Thyroid gland (tissue), 4 donors: ENCODE measurements around the gene LRRC7. TPM values are rescaled to one million over a fixed set of nuclear protein-coding genes. Genes with fewer than 3 reads are reported as not detected.

Experiments used
- DNase-seq, 2 donors: peaks; one replicate each; pipeline ENCODE4 v3.0.0-alpha.2; 2019
- H3K27ac ChIP-seq, 3 donors: fragments of 200-600 bp; sonication (generic); 1 replicate in 2 of 3; 2 replicates in 1 of 3; pipeline ENCODE4 v1.5.1; 2016 to 2019; ENCODE audit warnings: mild to moderate bottlenecking in 1 of 3, moderate library complexity in 1 of 3
- H3K27me3 ChIP-seq: fragments of 200-600 bp; sonication (generic); one replicate; pipeline ENCODE4 v1.5.1; 2019
- H3K36me3 ChIP-seq, 2 donors: fragments of 200-600 bp; sonication (generic); one replicate each; pipeline ENCODE4 v1.5.1; 2016 to 2019
- H3K4me1 ChIP-seq, 2 donors: fragments of 200-600 bp; sonication (generic); one replicate each; pipeline ENCODE4 v1.5.1; 2017 to 2019
- H3K4me3 ChIP-seq, 3 donors: fragments of 200-600 bp; sonication (generic); replicated peaks in 1 of 3; 1 replicate in 2 of 3; 2 replicates in 1 of 3; pipeline ENCODE4 v1.5.1; 2016; ENCODE audit warnings: mild to moderate bottlenecking in 1 of 3
- H3K9me3 ChIP-seq: fragments of 200-600 bp; sonication (generic); one replicate; pipeline ENCODE4 v1.5.1; 2017
- CTCF ChIP-seq, 6 experiments: fragments of 200-600 bp in 3 of 6; fragments of 450-650 bp in 3 of 6; sonication (generic) in 3 of 6; IDR thresholded peaks; one replicate each; pipeline ENCODE4 v1.5.1; 2016 to 2019; ENCODE audit warnings: antibody characterized with exemption in 6 of 6, mild to moderate bottlenecking in 2 of 6, inconsistent platforms in 1 of 6, moderate library complexity in 1 of 6
- POLR2A ChIP-seq, 2 donors: fragments of 450-650 bp; IDR thresholded peaks; one replicate each; pipeline ENCODE4 v1.6.1; 2017; ENCODE audit warnings: antibody characterized with exemption in 2 of 2, mild to moderate bottlenecking in 2 of 2, moderate library complexity in 1 of 2
- WGBS, 2 donors: methylation state at CpG; one replicate each; pipeline ENCODE4 v1.1.5; 2017; 5-methylcytosine and 5-hydroxymethylcytosine counted together
- intact Hi-C: fragments of 100-400 bp; cut with DNase I; formaldehyde crosslinking; loops from one replicate; pipeline ENCODE4 v1.15.1; 2023
- total RNA-seq, 4 donors: library from RNA; depleted of rRNA; stranded (reverse); fragments of >200 nt; gene quantifications; one replicate each; pipeline ENCODE4 v1.2.3, GENCODE V29; 2016

Gene LRRC7
- total RNA-seq, 4 donors from 2014 or later, result 7.9 to 31.7 (median 18.7) TPM

- DNase-seq, result no peak
- no peaks in the 10 kb centered on the region for H3K27me3 ChIP-seq
- H3K36me3 ChIP-seq, result no peaks in the 10 kb centered on the region
- H3K4me1 ChIP-seq, result no peaks in the 10 kb centered on the region
- H3K9me3 ChIP-seq, result no peaks in the 10 kb centered on the region
- WGBS, 2 donors, result 91 to 97% methylated on average over 3 of the region's 3 CpGs
- H3K27ac ChIP-seq, result no peak overlapping the region
- H3K4me3 ChIP-seq, result no peak overlapping the region
- TF ChIP-seq CTCF (IDR thresholded peaks at IDR 0.05) (no peak), POLR2A (IDR thresholded peaks at IDR 0.05) (no peak)
- intact Hi-C loops, result no loop called here
Measured at GRCh38 chr1:69613414-69613813, 45.7 kb downstream of the LRRC7 start.

- Histone ChIP-seq H3K27ac (no peak overlapping the region), H3K4me3 (no peak overlapping the region), H3K9me3 (no peaks in the 10 kb centered on the region), H3K36me3 (no peaks in the 10 kb centered on the region), H3K4me1 (peaks cover 0 to 4% of the 10 kb centered on the region in 2 donors), H3K27me3 (no peaks in the 10 kb centered on the region)
- TF ChIP-seq CTCF (IDR thresholded peaks at IDR 0.05), result no peak
- no peak for TF ChIP-seq POLR2A (IDR thresholded peaks at IDR 0.05)
- 75 to 82% methylated on average over 1 of the region's 1 CpG for WGBS, 2 donors
- intact Hi-C loops, result no loop called here
- DNase-seq, result no peak
Measured at GRCh38 chr1:69638673-69639072, 71.0 kb downstream of the LRRC7 start.

GRCh38 chr1:69639159-69639558, 71.4 kb downstream of the LRRC7 start:
- Histone ChIP-seq H3K4me1 (peaks cover 0 to 4% of the 10 kb centered on the region in 2 donors), H3K9me3 (no peaks in the 10 kb centered on the region), H3K27me3 (no peaks in the 10 kb centered on the region), H3K36me3 (no peaks in the 10 kb centered on the region), H3K4me3 (no peak overlapping the region), H3K27ac (no peak overlapping the region)
- DNase-seq, result no peak
- no peak for TF ChIP-seq CTCF (IDR thresholded peaks at IDR 0.05)
- no peak for TF ChIP-seq POLR2A (IDR thresholded peaks at IDR 0.05)
- intact Hi-C loops, result no loop called here

GRCh38 chr1:69643266-69643665, 75.5 kb downstream of the LRRC7 start:
- Histone ChIP-seq H3K27me3 (no peaks in the 10 kb centered on the region), H3K27ac (no peak overlapping the region), H3K36me3 (no peaks in the 10 kb centered on the region), H3K4me1 (peaks cover 0 to 4% of the 10 kb centered on the region in 2 donors), H3K4me3 (no peak overlapping the region), H3K9me3 (no peaks in the 10 kb centered on the region)
- TF ChIP-seq CTCF (IDR thresholded peaks at IDR 0.05) (no peak), POLR2A (IDR thresholded peaks at IDR 0.05) (no peak)
- intact Hi-C loops, result no loop called here
- DNase-seq, result peak in 1 of 2 donors; percentile 24

- Histone ChIP-seq H3K9me3 (no peaks in the 10 kb centered on the region), H3K27me3 (no peaks in the 10 kb centered on the region), H3K27ac (no peak overlapping the region), H3K4me1 (no peaks in the 10 kb centered on the region), H3K36me3 (no peaks in the 10 kb centered on the region), H3K4me3 (no peak overlapping the region)
- 77 to 81% methylated on average over 1 of the region's 1 CpG for WGBS, 2 donors
- no peak for DNase-seq
- TF ChIP-seq CTCF (IDR thresholded peaks at IDR 0.05) (no peak), POLR2A (IDR thresholded peaks at IDR 0.05) (no peak)
- intact Hi-C loops, result no loop called here
Measured at GRCh38 chr1:69645477-69645876, 77.8 kb downstream of the LRRC7 start.
